Measurements from ENCODE around the gene RASA1.
A peak's percentile ranks its signal among the peaks of the same experiment; 100 is the strongest.
"Not testable (repeated sequence)": the region's sequence is repeated elsewhere in the genome, so short reads cannot be mapped to it uniquely, and the experiment has no call there.

RASA1 gene

DNA sequence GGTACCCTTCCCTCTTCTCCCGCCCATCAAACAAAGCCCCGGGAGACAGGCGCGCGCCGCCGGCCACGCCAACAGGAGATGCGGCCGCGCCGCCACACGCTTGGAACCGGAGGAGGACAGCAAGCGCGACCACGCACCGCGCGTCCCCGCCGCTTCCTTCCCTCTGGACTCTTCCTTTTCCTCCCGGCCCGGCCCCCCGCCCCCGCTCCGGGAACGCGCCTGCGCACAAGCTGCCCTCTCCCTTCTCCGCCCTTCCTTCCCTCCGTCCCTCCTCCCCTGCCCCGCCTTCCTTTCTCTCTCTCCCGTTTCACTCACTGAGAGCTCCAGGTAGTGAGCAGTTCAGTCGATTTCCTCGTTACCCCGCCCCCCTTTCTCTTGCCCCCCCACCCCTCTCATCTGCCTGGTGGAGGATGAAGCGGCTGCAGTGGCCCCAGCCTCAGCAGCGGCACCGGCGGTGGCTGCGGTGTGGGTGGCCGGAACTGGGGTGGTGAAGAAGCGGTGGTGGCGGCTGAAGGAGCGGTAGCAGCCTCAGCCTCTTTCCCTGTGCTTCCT is at the start of gene RASA1:
RASA1 (plus strand) TSS at position 310 of the 552 bp plus-strand sequence. CDS start 569 bp downstream, outside the sequence.
- FAIRE-seq: peak; percentile 94
- DNase-seq (ENCODE audit: insufficient read length, low spot score): peak; percentile 86

DNA sequence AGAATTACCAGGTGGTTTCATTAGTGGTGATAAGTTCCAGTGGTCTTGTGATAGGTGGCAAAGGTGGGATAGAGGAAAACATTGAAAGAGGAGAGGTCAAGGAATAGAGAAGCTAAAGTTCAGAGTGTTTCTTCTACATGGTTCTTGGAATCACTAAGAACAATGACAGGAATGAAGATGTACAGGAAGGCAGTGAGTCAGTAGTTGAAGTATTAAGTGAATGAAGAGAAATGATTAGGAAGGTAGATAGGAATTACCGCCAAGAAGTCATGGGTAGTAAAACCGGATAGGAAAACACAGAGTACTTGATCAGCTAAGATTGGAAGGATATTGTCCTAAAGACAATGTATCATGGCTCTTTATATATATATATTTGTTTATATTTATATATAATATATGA is 37.9 kb upstream of the RASA1 start:
- FAIRE-seq (no peak), DNase-seq (ENCODE audit: insufficient read length, low spot score) (peak; percentile 8)

DNA sequence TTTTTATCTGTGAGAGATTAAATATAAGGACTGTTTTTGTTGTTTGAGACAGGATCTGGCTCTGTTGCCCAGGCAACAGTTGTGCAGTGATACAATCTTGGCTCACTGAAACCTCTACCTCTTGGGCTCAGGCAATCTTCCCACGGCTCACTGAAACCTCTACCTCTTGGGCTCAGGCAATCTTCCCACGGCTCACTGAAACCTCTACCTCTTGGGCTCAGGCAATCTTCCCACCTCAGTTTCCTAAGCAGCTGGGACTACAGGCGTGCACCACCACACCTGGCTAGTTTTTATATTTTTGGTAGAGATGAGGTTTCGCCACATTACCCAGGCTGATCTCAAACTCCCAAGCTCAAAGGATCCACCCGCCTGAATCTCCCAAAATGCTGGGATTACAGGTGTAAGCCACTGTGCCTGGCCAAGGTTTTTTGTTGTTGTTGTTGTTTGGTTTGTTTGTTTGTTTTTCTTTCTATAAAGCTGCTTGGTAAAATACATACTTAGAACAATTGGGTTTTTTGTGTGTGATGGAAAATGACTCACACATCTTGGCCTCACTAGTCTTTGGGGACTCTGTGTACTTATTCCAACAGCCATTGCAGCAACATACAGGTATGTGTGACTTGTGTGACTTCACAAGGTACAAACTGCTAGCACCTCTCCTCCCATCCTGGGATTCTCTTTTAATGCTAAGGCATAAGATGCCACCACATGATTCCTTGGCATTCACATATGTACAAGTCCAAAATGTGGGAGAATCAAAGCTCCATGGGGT is 36.5 kb upstream of the RASA1 start:
- no peak for FAIRE-seq

DNA sequence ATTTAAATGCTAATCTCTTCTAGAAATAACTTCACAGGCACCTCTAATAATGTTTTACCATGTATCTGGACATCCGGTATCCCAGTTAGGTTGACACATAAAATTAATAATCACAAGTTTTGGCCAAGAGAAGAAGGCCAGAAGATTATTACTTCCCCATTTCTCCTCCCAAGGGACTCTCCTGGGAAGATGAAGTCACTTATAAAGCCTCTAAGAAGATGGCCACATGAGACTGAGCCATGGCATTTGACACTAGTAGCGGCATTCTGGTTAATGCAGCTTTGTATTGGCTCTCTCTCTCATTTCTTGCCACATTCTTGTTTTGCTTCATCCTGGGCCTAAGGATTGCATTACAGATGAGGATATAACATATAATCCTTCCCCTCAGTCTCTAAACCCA is 34.5 kb upstream of the RASA1 start:
- no peak for FAIRE-seq
- no peak for DNase-seq (ENCODE audit: insufficient read length, low spot score)

More for the DNA sequence above, 36.5 kb upstream of the RASA1 start:
- no peak for DNase-seq (ENCODE audit: insufficient read length, low spot score)

DNA sequence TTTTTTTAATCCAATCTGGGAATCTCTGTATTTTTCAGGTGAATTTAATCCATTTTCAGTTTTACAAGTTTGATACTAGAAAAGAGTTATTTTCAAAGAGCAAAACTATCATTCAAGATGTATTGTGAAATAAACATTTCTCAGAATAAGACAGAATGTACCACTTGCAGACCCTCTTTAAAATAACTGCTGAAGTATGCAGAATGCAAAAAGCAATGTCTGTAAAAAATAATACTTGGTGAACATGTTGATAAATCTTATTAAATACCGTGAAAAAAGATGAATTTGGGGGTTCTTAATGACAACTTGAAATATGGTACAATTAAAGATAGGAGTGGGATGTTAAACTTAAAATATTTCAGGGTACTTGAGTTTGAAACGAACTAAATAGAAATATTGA is 26.1 kb upstream of the RASA1 start:
- no peak for DNase-seq (ENCODE audit: insufficient read length, low spot score)
- no peak for FAIRE-seq

DNA sequence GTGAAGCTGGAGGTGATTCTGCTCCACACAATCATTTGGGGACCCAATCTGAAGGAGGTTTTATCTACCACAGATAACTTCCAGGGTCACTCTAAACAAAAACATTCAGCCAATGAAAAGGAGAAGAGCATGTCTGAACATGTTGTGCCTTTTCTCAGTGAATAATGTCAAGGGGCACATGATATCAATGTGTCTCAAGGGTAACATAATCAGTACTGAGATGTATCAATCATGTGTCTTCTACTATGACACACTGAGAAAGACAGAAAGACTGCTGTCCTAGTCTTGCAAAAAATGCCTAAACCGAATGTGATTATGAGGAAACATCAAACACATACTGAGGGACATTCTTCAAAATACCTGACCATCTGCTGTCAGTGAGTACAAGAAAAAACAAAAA is 25.4 kb upstream of the RASA1 start:
- DNase-seq (ENCODE audit: insufficient read length, low spot score): no peak
- FAIRE-seq: no peak

DNA sequence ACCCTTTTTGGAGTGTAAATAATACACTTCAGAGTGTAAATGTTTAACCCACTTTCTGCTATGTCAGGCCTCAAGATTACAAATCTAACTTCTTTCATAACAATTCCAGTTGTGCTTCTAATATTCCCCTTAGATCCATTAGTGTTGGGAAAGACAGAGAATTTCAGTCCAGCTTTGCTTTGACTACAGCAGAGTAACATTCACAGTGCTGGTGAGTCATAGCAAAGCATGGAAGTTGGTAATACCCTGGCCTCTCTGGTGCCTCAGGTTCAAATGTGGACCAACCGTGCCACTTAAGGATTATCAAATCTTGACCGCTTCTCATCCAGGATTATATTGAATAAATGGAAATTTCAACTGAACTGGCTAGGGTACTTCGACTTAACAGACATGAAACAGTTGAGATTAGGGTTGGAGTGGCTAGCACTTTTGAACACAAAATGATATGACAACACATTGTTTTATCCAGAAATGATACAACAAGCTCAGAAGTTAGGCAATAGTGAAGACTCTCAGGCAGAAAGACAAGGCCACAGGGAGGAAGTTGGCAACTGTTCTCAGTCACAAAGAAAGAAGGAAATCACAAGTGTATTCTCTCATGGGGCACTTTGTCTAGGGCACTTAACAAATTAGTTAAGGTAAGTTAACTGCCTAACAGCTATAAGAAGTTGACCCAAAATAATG is 24.4 kb upstream of the RASA1 start:
- FAIRE-seq (no peak), DNase-seq (ENCODE audit: insufficient read length, low spot score) (no peak)

DNA sequence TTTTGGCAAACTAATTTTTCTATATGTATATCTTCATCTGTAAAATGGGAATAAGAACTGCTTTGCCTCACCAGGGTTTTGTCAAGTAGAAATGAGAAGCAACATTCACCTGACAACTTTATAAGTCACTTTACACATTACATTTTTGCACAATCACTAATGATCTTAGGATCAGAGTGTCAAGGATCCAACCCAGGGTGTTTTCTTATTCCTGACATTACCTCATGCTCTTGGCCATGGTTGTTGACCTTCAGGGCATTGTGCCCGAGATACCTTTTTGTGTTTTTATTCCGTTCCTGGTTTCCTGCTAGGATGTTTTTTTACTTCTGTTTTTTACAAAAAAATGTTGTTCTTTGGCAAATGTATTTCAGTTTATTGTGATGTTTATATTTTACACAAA is 22.2 kb upstream of the RASA1 start:
- DNase-seq (ENCODE audit: insufficient read length, low spot score) (no peak), FAIRE-seq (no peak)

DNA sequence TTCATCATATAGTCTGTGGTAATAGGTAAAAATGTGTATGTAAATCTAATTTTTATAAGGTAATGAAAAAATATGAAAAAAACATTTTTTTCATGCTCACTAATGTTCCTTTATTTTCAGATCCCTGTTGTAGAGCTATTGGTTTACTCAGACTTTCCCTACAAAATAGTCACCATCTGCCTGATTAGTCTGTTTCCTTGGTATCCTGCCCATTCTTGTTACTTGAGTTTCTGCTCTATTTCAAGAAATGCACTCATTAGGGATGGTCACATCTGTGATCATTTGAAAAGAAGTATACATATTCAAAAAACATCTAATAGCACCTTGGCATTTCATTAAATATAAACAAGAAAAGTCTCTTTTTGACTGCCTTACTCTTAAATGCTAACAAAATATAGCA is 21.6 kb upstream of the RASA1 start:
- no peak for DNase-seq (ENCODE audit: insufficient read length, low spot score)
- FAIRE-seq: no peak

DNA sequence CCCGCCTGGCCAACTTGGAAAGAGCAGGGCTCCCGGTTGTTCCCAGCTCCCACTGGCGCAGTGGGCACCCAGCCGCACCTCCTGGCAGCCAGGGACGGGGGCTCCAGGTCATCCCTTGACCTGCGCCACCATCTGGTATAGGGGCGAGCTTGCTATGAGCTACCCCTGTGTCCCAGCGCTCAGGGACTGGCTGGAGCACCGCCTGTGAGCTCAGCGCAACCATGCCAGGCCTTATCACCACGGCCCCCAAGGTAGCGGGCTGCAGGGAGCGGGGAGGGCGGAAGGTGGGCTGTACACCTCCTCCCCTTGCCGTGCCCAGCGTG is 15.4 kb upstream of the RASA1 start:
- FAIRE-seq (no peak), DNase-seq (ENCODE audit: insufficient read length, low spot score) (no peak)

DNA sequence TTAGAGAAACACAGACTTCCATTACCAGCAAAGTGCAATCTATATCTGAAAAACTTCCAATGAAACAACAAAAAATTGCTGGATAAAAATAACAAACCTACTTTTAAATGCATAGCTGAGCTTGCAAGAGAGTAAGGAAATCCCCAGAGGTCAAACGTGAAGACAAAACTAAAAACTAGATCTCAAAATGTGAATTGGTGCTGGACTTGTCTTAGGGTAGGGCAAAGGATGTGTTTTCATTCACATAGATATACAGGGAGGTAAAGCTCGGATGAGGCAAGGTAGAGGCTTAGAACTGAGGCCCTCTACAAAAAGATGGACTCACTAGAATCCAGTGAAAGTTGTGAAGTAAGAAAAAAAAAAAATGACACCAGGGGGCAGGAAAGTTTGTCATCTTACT is 13.6 kb upstream of the RASA1 start:
- DNase-seq (ENCODE audit: insufficient read length, low spot score) (no peak), FAIRE-seq (no peak)

DNA sequence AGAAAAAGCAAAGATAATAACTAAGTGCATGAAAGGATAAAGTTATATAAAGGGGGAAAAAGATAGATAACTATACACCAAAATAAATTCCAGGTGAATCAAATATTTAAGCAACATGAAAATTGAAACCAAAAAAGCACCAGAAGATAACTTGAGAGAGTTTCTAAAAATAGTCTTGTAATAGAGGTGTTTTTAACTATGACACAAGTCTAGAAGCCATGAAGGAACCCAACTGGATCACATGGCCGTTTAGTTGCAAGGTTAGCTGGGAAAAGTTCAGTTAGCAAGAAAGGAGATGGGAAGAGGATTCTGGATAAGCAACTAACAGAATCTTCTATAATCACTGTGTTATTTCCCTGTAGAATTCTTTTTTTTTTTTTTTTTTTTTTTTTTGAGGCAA is 9.2 kb upstream of the RASA1 start:
- FAIRE-seq (no peak), DNase-seq (ENCODE audit: insufficient read length, low spot score) (no peak)

DNA sequence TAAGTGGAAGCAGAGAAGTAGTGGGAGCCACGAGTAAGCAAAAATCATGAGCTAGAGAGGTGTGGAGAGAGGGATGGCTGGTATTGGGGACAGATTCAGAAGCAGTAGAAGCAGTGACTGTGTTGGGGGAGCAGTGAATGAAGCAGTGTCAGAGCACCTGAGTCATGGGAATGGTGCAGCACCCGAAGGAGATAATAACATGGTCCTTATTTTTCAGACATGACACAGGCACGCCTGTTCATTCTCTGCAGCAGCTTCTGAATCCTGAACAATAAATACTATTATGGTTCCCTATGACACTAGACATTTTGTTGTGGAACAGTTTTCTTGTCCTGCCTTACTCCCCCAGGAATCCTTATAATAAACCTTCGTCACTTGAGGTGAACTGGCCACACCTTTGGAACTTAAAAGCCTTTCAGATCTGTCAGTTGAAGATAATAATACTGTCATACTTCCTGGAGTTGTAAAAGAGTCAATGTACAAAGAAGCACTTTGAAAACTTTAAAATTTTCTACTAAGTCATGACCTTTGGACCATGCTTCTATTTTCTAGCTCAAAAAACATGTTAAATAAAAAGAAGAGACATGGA is 7.0 kb upstream of the RASA1 start:
- no peak for FAIRE-seq

DNA sequence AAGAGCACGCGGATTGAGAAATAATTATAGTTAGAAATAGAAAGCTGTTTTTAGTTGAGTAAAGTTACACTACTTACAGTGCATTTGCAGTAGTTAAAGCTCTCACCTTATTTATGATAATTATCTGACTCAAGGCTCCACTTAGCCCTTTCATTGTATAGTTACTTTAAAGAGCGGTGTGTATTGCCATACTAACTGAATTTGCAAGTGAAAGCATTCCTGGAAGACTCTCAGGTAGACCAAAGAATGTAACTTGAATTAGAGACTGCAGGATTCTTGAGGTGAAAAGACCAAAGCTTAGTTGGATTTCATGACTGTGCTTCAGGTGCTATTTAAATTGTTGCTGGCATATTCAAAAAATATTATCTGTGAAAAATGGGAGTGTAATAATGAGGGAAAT is 4.2 kb upstream of the RASA1 start:
- FAIRE-seq (no peak), DNase-seq (ENCODE audit: insufficient read length, low spot score) (no peak)

More for the DNA sequence above, 7.0 kb upstream of the RASA1 start:
- no peak for DNase-seq (ENCODE audit: insufficient read length, low spot score)

DNA sequence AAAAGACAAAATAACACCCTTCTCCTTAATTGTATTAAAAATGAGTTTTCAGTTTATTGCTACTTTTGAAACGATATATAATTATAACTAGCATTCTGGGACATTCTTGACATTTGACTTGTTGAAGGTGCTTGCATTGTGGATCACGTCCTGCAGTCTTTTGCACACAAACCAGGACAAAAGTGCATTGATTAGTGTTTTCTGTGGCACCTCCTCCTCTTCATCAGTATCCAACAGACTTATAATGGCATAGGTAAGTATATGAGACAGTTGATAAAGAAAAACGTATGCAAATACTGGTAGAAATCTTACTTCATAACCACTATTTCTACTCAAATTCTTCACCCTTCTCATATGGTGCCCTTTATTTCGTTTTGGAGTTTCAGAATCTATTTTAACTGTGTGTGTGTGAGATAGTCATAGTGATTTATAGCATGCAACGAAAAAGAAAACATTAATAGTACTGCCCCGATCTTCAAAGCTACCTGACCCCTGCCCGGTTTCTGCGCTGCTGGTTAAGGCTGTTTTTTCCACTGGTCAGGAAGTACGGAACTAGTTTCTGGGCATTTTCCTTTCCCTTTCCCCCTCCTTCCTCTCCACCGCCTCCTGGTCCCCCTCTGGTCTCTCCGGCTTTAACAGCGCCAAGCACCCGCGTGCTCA is 639 bp upstream of the RASA1 start:
- FAIRE-seq (no peak), DNase-seq (ENCODE audit: insufficient read length, low spot score) (no peak)

DNA sequence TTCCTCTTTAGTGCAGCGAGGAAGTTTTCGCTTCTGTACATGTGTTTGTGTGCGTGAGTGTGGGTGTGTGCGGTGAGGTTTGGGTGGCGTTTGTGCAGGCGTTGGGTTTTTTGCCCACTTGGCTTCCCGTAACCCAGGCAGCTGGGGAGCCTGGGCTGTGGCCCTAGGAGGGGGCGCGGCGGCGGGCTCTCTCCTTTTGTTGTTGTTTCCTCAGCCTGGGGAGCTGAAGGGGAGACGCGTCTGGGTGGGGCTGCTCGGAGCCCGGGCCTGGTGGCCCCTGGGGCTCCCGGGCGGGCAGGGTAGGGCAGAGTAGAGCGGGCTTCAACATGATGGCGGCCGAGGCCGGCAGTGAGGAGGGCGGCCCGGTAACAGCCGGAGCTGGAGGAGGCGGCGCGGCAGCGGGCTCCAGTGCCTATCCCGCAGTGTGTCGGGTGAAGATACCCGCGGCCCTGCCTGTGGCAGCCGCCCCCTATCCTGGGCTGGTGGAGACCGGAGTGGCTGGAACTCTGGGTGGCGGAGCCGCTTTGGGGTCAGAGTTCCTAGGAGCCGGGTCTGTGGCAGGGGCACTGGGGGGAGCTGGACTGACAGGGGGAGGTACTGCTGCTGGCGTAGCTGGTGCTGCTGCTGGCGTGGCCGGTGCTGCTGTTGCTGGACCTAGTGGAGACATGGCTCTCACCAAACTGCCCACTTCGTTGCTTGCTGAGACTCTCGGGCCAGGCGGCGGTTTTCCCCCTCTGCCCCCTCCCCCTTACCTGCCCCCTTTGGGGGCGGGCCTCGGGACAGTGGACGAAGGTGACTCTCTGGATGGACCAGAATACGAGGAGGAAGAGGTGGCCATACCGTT is 665 bp downstream of the RASA1 start:
- FAIRE-seq (peak; percentile 87), DNase-seq (ENCODE audit: insufficient read length, low spot score) (peak; percentile 33)

DNA sequence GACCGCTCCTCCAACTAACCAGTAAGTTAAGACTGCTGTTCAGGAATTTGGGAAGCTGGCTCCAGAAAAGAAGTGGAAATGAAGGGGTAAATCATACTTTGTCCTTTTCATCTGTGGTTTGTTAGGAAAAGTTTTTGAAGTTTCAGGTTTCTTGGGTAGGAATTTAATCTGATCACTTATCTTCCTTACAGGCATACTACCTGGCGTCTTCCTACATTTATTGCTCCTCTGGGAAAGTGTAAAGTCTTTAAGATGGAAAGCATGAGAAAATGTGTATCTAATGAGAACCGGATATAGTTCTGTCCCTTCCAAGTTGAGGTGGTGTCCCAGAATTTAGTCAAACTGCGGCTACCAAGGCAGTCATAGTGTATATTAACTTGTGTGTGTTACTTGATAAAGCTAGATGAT is 1.3 kb downstream of the RASA1 start:
- DNase-seq (ENCODE audit: insufficient read length, low spot score) (no peak), FAIRE-seq (no peak)

DNA sequence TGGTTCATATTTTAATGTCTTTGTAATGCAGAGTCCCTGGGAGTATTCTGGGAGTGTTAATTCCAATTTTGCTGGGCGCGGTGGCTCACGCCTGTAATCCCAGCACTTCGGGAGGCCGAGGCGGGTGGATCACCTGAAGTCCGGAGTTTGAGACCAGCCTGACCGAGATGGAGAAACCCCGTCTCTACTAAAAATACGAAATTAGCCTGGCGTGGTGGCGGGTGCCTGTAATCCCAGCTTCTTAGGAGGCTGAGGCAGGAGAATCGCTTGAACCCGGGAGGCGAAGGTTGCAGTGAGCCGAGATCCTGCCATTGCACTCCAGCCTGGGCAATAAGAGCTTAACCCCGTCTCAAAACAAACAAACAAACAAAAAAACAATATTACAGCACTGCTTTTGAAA is 3.2 kb downstream of the RASA1 start:
- not testable (repeated sequence) for FAIRE-seq; DNase-seq (ENCODE audit: insufficient read length, low spot score)

DNA sequence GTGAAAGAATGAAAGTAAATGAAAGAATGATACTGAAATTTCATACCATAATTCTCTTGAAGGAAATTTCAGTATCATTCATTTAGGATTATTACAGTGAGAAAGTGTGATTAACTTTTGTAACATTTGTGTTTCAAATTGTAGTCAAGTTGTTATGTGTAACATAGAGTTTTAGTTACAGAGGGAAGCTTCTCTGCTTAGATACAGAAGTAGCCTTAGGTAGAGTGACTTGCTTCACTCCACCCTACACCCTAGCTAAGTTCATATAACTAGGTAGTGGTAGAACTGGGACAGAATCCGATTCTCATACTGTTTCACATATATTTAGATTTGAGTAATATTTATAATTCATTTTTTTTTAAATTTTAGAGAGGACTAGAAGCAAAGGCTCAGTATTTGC is 9.0 kb downstream of the RASA1 start:
- no peak for FAIRE-seq
- no peak for DNase-seq (ENCODE audit: insufficient read length, low spot score)

DNA sequence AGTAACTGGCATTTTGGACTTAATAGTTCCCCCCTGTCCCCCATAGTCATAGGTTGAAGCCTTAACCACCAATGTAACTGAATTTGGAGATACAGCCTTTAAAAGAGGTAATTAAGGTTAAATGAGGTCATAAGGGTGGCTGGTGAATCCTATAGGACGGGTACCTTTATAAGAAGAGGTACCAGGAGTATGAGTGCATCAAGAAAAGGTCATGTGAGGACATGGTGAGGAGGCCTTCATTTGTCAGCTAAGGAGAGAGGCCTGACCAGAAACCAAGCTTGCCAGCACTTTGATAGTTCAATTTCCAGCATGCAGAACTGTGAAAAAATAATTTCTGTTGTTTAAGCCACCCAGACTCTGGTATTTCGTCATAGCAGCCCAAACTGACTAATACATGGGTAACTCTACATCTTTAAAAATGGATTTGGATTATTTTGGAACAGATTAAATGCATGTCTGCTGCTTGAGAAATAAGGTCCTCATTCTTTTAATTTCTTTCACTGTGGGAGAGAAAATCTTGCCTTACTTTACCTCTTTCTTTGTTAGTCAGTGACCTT is 9.7 kb downstream of the RASA1 start:
- no peak for FAIRE-seq
- no peak for DNase-seq (ENCODE audit: insufficient read length, low spot score)
